ENCODE results near the gene KLB. TPM values are rescaled to one million over a fixed set of nuclear protein-coding genes. Genes with fewer than 3 reads are reported as not detected.
"Not testable (repeated sequence)": the region's sequence is repeated elsewhere in the genome, so short reads cannot be mapped to it uniquely, and the experiment has no call there.

The KLB gene
- total and polyA plus RNA-seq, 4 experiments from 2014 or later = 0.06 TPM; not detected in 3

DNA sequence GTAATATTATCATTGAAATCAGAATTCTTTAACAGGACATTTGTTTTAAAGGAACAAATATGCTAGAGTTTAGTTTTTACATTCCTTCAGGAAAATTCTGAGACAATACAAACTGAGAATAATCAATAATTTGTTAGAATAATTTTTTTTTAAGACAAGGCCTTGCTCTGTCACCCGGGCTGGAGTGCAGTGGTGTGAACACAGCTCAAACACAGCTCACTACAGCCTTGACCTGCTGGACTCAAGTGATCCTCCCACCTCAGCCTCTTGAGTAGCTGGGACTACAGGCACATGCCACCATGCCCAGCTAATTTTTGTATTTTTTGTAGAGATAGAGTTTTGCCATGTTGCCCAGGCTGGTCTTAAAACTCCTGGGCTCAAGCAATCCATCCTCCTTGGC, 18.6 kb downstream of the KLB start:
- H3K4me1 ChIP-seq (ENCODE audit: insufficient read depth, low read length); H3K9me3 ChIP-seq (ENCODE audit: control insufficient read depth in 1 of 2, low read length in 2 of 2); H3K4me3 ChIP-seq (ENCODE audit: low read length in 2 of 2); H3K27me3 ChIP-seq (ENCODE audit: insufficient read depth, low read length); H3K36me3 Mint-ChIP-seq; DNase-seq; H3K9me3 Mint-ChIP-seq; H3K27me3 Mint-ChIP-seq; H3K4me3 Mint-ChIP-seq; H3K27ac ChIP-seq (ENCODE audit: low read depth, low read length); H3K27ac Mint-ChIP-seq; POLR2A ChIA-PET (ENCODE audit: partially characterized antibody); intact Hi-C loops (cut with micrococcal nuclease); H3K36me3 ChIP-seq (ENCODE audit: insufficient read depth, low read length); H3K4me1 Mint-ChIP-seq; CTCF ChIA-PET (ENCODE audit: partially characterized antibody): not testable (repeated sequence)

DNA sequence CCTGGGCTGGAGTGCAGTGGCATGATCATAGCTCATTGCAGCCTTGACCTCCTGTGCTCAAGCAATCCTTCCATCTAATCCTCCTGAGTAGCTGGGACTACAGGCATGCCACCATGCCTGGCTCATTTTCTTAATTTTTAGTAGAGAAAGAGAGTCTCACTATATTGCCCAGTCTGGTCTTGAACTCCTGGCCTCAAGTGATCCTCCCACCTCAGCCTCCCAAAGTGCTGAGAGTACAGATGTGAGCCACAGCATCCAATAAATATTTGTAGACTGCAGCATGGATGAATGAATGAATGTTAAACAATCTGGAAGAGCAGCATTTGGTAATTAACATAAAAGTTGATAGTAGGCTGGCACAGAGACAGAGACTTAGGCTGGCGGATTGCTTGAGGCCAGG, 20.0 kb downstream of the KLB start:
- H3K4me3 Mint-ChIP-seq = no peak overlapping the region
- POLR2A ChIA-PET (ENCODE audit: partially characterized antibody) = no interaction called here

DNA sequence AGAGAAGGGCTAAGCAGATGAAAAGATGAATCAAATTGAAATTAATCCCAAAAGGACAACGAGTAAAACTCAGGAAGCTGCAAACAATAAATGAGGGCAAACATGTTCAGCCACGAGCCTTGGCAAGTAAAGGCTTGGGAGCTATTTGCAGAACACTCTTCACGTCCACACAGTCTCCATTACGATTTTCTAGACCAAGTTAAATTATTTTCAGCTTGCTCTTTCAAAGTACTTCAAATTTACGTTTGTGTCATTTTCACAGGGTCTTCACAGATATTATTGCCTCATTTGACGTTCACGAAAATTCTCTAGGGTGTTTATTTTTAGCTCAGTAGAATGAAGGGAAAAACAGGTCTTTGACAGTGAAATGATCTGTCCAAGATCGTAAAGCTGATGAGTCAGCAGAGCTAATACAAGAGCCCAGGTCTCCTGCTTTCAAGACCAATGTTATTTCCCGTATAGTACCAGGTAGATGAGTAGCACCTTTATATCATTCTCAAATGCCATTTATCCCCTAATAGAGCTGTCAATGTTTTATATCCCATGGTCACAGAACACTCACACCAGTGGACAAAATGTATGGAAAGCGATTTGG, 20.9 kb downstream of the KLB start:
- Histone ChIP-seq H3K27ac (ENCODE audit: low read depth, low read length) (no peak overlapping the region), H3K4me3 (ENCODE audit: low read length in 2 of 2) (no peak overlapping the region), H3K4me1 (ENCODE audit: insufficient read depth, low read length) (no peaks in the 10 kb centered on the region), H3K36me3 (ENCODE audit: insufficient read depth, low read length) (no peaks in the 10 kb centered on the region), H3K27me3 (ENCODE audit: insufficient read depth, low read length) (no peaks in the 10 kb centered on the region), H3K9me3 (ENCODE audit: control insufficient read depth in 1 of 2, low read length in 2 of 2) (no peaks in the 10 kb centered on the region)
- H3K27me3 Mint-ChIP-seq = no peaks in the 10 kb centered on the region
- no peaks in the 10 kb centered on the region for H3K9me3 Mint-ChIP-seq
- no peaks in the 10 kb centered on the region for H3K36me3 Mint-ChIP-seq
- no peak overlapping the region for H3K4me3 Mint-ChIP-seq
- ChIA-PET POLR2A (ENCODE audit: partially characterized antibody) (no interaction called here), CTCF (ENCODE audit: partially characterized antibody) (interaction anchor here (1.0 kb wide), 1 partner anchor 11 kb away, joined by 4 read pairs; no protein-coding TSS in a partner anchor)
- H3K27ac Mint-ChIP-seq = no peak overlapping the region
- DNase-seq = no peak
- intact Hi-C loops (cut with micrococcal nuclease) = no loop called here
- no peaks in the 10 kb centered on the region for H3K4me1 Mint-ChIP-seq

More for the DNA sequence above, 20.0 kb downstream of the KLB start:
- H3K4me1 ChIP-seq (ENCODE audit: insufficient read depth, low read length) = no peaks in the 10 kb centered on the region
- Mint-ChIP-seq H3K27ac (no peak overlapping the region), H3K36me3 (no peaks in the 10 kb centered on the region), H3K9me3 (no peaks in the 10 kb centered on the region), H3K27me3 (peaks cover 0 to 1% of the 10 kb centered on the region in 2 donors), H3K4me1 (no peaks in the 10 kb centered on the region)
- CTCF ChIA-PET (ENCODE audit: partially characterized antibody) = no interaction called here
- intact Hi-C loops (cut with micrococcal nuclease) = no loop called here
- no peak overlapping the region for H3K4me3 ChIP-seq (ENCODE audit: low read length in 2 of 2)
- no peaks in the 10 kb centered on the region for H3K9me3 ChIP-seq (ENCODE audit: control insufficient read depth in 1 of 2, low read length in 2 of 2)
- no peak overlapping the region for H3K27ac ChIP-seq (ENCODE audit: low read depth, low read length)
- H3K36me3 ChIP-seq (ENCODE audit: insufficient read depth, low read length) = no peaks in the 10 kb centered on the region
- H3K27me3 ChIP-seq (ENCODE audit: insufficient read depth, low read length) = no peaks in the 10 kb centered on the region
- DNase-seq = no peak

DNA sequence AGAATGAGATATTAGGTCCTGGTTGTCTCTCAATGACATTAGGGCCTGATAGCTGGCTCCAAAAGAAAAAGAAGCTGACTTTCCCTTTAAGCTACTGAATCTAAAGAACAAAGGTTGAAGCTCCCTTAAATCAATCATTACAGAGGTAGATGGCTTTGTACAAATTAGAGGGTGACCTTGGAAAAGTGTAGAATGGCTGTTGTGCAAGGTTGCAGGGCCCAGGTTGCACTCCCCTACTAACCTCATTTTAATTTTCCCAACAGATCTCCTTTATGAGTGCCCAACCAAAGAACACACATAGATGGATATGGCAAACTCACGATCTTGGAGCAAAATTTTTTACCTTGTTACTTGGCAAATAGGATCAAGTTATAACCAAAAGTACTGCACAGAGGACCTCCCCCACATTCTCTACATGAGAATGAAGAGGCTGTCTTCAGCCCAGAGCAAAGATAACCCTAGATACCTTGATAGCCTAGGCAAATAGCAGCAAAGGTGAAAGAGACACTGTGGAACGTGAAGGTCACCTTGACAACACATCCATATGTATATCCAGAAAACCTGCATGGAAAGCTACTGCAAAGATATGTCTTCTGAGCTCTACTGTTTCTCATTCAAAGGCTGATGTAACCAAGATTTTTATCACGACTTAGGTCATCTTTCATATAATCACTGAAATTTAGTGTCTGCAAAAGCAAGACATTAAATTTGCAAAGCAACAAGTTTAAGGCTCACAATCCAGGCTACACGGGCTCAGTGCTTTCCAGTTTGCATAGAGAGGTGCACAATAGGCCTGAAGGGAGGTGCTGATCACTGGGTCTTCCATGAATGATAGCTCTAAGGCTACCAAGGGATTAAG, 23.0 kb downstream of the KLB start:
- Mint-ChIP-seq H3K4me1 (no peaks in the 10 kb centered on the region), H3K27ac (peak overlapping the region in 2 of 7 donors; percentile 38 to 59), H3K27me3 (no peaks in the 10 kb centered on the region), H3K4me3 (no peak overlapping the region), H3K9me3 (no peaks in the 10 kb centered on the region), H3K36me3 (no peaks in the 10 kb centered on the region)
- Histone ChIP-seq H3K27me3 (ENCODE audit: insufficient read depth, low read length) (no peaks in the 10 kb centered on the region), H3K27ac (ENCODE audit: low read depth, low read length) (no peak overlapping the region), H3K4me1 (ENCODE audit: insufficient read depth, low read length) (no peaks in the 10 kb centered on the region), H3K36me3 (ENCODE audit: insufficient read depth, low read length) (no peaks in the 10 kb centered on the region), H3K4me3 (ENCODE audit: low read length in 2 of 2) (no peak overlapping the region), H3K9me3 (ENCODE audit: control insufficient read depth in 1 of 2, low read length in 2 of 2) (no peaks in the 10 kb centered on the region)
- intact Hi-C loops (cut with micrococcal nuclease) = no loop called here
- DNase-seq = no peak
- ChIA-PET CTCF (ENCODE audit: partially characterized antibody) (interaction anchor here (0.7 kb wide), 1 partner anchor 10 kb away, joined by 3 read pairs; no protein-coding TSS in a partner anchor), POLR2A (ENCODE audit: partially characterized antibody) (no interaction called here)

DNA sequence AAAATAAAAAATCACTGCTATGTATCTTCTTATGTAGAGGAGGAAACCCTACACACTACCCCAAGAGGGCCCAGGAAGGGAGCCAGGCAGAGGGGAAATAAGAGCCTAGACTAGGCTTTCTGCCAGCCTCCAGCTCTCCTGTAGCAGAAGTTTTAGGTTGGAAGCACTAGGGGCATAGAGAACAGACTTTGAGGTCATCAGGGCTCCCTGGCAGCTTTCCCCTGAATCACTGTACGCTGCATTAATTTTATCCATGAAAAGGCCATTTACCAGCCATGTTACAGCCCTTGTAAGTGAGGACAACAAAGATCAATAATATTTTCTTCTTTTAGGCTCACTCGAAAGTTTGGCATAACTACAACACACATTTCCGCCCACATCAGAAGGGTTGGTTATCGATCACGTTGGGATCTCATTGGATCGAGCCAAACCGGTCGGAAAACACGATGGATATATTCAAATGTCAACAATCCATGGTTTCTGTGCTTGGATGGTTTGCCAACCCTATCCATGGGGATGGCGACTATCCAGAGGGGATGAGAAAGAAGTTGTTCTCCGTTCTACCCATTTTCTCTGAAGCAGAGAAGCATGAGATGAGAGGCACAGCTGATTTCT, 27.3 kb downstream of the KLB start:
- no peaks in the 10 kb centered on the region for H3K4me1 Mint-ChIP-seq
- H3K27me3 Mint-ChIP-seq = no peaks in the 10 kb centered on the region
- Histone ChIP-seq H3K27me3 (ENCODE audit: insufficient read depth, low read length) (no peaks in the 10 kb centered on the region), H3K27ac (ENCODE audit: low read depth, low read length) (no peak overlapping the region), H3K36me3 (ENCODE audit: insufficient read depth, low read length) (no peaks in the 10 kb centered on the region), H3K4me1 (ENCODE audit: insufficient read depth, low read length) (no peaks in the 10 kb centered on the region), H3K9me3 (ENCODE audit: control insufficient read depth in 1 of 2, low read length in 2 of 2) (no peaks in the 10 kb centered on the region), H3K4me3 (ENCODE audit: low read length in 2 of 2) (no peak overlapping the region)
- no peaks in the 10 kb centered on the region for H3K36me3 Mint-ChIP-seq
- ChIA-PET CTCF (ENCODE audit: partially characterized antibody) (no interaction called here), POLR2A (ENCODE audit: partially characterized antibody) (no interaction called here)
- DNase-seq = no peak
- H3K9me3 Mint-ChIP-seq = no peaks in the 10 kb centered on the region
- H3K27ac Mint-ChIP-seq = no peak overlapping the region
- H3K4me3 Mint-ChIP-seq = no peak overlapping the region
- intact Hi-C loops (cut with micrococcal nuclease) = no loop called here

DNA sequence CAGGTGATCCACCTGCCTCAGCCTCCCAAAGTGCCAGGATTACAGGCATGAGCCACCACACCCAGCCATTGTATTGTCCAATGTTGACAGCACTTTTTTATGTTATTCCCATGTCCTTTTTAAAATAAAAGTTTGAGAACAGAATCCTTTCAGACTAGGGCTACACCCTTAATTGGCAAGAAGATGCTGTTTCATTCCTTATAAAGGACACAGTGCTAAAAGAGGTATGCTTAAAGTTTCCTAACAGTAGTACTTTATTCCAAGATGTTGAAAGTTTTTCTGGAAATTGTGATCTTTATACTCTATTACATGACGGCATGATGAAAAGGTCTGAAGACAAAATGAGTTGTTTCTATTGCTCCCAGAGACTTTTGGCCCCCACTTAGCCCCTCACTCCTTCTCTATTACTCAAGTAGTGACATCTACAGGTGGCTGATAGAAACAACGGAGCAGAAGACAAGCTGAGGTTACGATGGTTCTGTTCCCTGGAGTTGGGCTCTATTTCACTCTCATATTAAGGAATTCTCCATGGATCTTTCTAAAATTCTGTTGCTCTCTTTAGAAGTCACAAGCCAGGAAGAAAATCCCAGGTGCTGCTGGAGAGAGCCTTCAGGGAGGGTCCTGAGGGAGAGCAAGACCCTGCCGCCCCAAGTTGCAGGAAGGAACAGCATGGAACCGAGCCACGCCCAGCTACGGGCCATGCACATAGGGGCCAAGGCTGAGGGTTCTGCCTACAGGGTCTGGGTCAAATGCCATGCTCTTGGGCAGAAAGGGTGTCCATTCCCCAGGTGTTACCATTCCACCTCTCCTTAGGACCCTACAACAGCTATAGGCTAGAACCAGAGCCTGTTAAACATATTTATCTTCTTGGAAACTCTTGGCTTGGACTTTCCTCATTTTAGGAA, 29.2 kb downstream of the KLB start:
- no peaks in the 10 kb centered on the region for H3K36me3 Mint-ChIP-seq
- ChIA-PET POLR2A (ENCODE audit: partially characterized antibody) (interaction anchor here (0.9 kb wide), 1 partner anchor 11 kb away, joined by 3 read pairs; no protein-coding TSS in a partner anchor), CTCF (ENCODE audit: partially characterized antibody) (no interaction called here)
- Histone ChIP-seq H3K27me3 (ENCODE audit: insufficient read depth, low read length) (no peaks in the 10 kb centered on the region), H3K9me3 (ENCODE audit: control insufficient read depth in 1 of 2, low read length in 2 of 2) (no peaks in the 10 kb centered on the region), H3K36me3 (ENCODE audit: insufficient read depth, low read length) (no peaks in the 10 kb centered on the region), H3K27ac (ENCODE audit: low read depth, low read length) (no peak overlapping the region), H3K4me3 (ENCODE audit: low read length in 2 of 2) (no peak overlapping the region), H3K4me1 (ENCODE audit: insufficient read depth, low read length) (no peaks in the 10 kb centered on the region)
- no peaks in the 10 kb centered on the region for H3K4me1 Mint-ChIP-seq
- intact Hi-C loops (cut with micrococcal nuclease) = no loop called here
- no peak overlapping the region for H3K27ac Mint-ChIP-seq
- no peak overlapping the region for H3K4me3 Mint-ChIP-seq
- no peak for DNase-seq
- H3K27me3 Mint-ChIP-seq = no peaks in the 10 kb centered on the region
- H3K9me3 Mint-ChIP-seq = no peaks in the 10 kb centered on the region

DNA sequence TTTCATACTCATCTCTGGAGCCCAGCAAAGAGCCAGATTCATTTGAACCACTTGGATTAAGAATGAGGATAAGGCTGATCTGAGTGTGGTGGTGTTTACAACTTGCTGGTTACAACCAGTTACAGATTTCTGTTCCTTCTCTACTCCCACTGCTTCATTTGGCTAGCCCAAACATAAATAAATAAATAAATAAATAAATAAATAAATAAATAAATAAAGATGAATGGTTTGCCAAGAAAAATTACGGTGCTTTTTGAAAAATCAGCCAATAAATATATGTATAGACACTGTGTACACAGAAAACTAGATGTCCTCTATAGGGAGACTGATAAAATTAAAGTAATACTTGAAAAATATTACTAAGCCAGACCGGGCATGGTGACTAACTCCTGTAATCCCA, 34.9 kb downstream of the KLB start:
- Histone ChIP-seq H3K4me3 (ENCODE audit: low read length in 2 of 2) (no peak overlapping the region), H3K27me3 (ENCODE audit: insufficient read depth, low read length) (no peaks in the 10 kb centered on the region), H3K4me1 (ENCODE audit: insufficient read depth, low read length) (no peaks in the 10 kb centered on the region), H3K27ac (ENCODE audit: low read depth, low read length) (no peak overlapping the region), H3K9me3 (ENCODE audit: control insufficient read depth in 1 of 2, low read length in 2 of 2) (no peaks in the 10 kb centered on the region), H3K36me3 (ENCODE audit: insufficient read depth, low read length) (no peaks in the 10 kb centered on the region)
- no peak for DNase-seq
- H3K9me3 Mint-ChIP-seq = peaks cover 0 to 2% (median 0%) of the 10 kb centered on the region in 8 donors
- POLR2A ChIA-PET (ENCODE audit: partially characterized antibody) = no interaction called here
- H3K36me3 Mint-ChIP-seq = no peaks in the 10 kb centered on the region
- CTCF ChIA-PET (ENCODE audit: partially characterized antibody) = interaction anchor here (1.0 kb wide), 1 partner anchor 9 kb away, joined by 3 read pairs; no protein-coding TSS in a partner anchor
- H3K27me3 Mint-ChIP-seq = no peaks in the 10 kb centered on the region
- no peak overlapping the region for H3K4me3 Mint-ChIP-seq
- H3K4me1 Mint-ChIP-seq = no peaks in the 10 kb centered on the region
- H3K27ac Mint-ChIP-seq = no peak overlapping the region
- intact Hi-C loops (cut with micrococcal nuclease) = no loop called here

All from CD4-positive, alpha-beta memory T cell (primary cell).